Spleen (tissue), 13 donors: ENCODE data around the gene TLE4. TPM values are rescaled to one million over a fixed set of nuclear protein-coding genes. Genes with fewer than 3 reads are reported as not detected.
A peak's percentile ranks its signal among the peaks of the same experiment; 100 is the strongest.

Experiments used
- DNase-seq: peaks from one replicate; pipeline ENCODE4 v3.0.0-alpha.2; 2020
- H3K27ac ChIP-seq, 8 donors: fragments of 200-600 bp; sonication (generic) in 7 of 8; 1 replicate in 4 of 8; 2 replicates in 4 of 8; pipeline versions ENCODE4 v1.5.0 to v1.8.0; 2016 to 2021; ENCODE audit warnings: inconsistent platforms in 4 of 8, mild to moderate bottlenecking in 4 of 8, moderate library complexity in 1 of 8
- H3K27me3 ChIP-seq, 7 donors: fragments of 200-600 bp; sonication (generic) in 6 of 7; replicated peaks in 1 of 7; 1 replicate in 4 of 7; 2 replicates in 3 of 7; pipeline versions ENCODE4 v1.5.0 to v1.8.0; 2016 to 2021; ENCODE audit warnings: inconsistent platforms in 3 of 7, mild to moderate bottlenecking in 1 of 7
- H3K36me3 ChIP-seq, 6 donors: fragments of 200-600 bp; sonication (generic) in 5 of 6; 1 replicate in 4 of 6; 2 replicates in 2 of 6; pipeline versions ENCODE4 v1.5.0 to v1.8.0; 2016 to 2021; ENCODE audit warnings: inconsistent platforms in 2 of 6
- H3K4me1 ChIP-seq, 6 donors: fragments of 200-600 bp; sonication (generic) in 5 of 6; 1 replicate in 3 of 6; 2 replicates in 3 of 6; pipeline versions ENCODE4 v1.5.0 to v1.8.0; 2016 to 2021; ENCODE audit warnings: inconsistent platforms in 3 of 6
- H3K4me3 ChIP-seq, 8 donors: fragments of 200-600 bp; sonication (generic) in 7 of 8; 1 replicate in 4 of 8; 2 replicates in 4 of 8; pipeline versions ENCODE4 v1.5.0 to v1.8.0; 2016 to 2021; ENCODE audit warnings: inconsistent platforms in 4 of 8, mild to moderate bottlenecking in 4 of 8, moderate library complexity in 2 of 8
- H3K9me3 ChIP-seq, 8 donors: fragments of 200-600 bp; sonication (generic) in 7 of 8; 1 replicate in 4 of 8; 2 replicates in 4 of 8; pipeline versions ENCODE4 v1.5.0 to v1.8.0; 2016 to 2021; ENCODE audit warnings: inconsistent platforms in 4 of 8
- POLR2A ChIP-seq, 3 donors: fragments of 450-650 bp; IDR thresholded peaks; one replicate each; pipeline ENCODE4 v1.5.1; 2017; ENCODE audit warnings: antibody characterized with exemption in 3 of 3, mild to moderate bottlenecking in 1 of 3
- POLR2AphosphoS5 ChIP-seq, 3 donors: sonication (generic); formaldehyde crosslinking; IDR thresholded peaks; one replicate each; pipeline ENCODE4 v1.5.1; 2017; ENCODE audit warnings: antibody characterized with exemption in 3 of 3
- WGBS, 5 donors: extraction: QIAGEN DNeasy Blood & Tissue Kit in 3 of 5; methylation state at CpG; one replicate each; pipeline versions ENCODE4 v1.1.5 to v1.1.7; 2013 to 2018; 5-methylcytosine and 5-hydroxymethylcytosine counted together
- intact Hi-C: fragments of 100-400 bp; cut with DNase I; formaldehyde crosslinking; loops from one replicate; pipeline ENCODE4 v1.15.0; 2023; ENCODE audit warnings: low total_unique reads
- long read RNA-seq, 2 donors: transcript quantifications; one replicate each; lab custom pipeline, GENCODE V29; 2026
- polyA plus RNA-seq, 3 donors: library from polyadenylated mRNA; stranded (reverse); fragments of 200-250 nt; gene quantifications; one replicate each; pipeline ENCODE4 v1.2.1, GENCODE V29; 2013
- total RNA-seq, 7 donors: library from RNA; depleted of rRNA in 3 of 7; stranded (reverse); fragments of >200 nt in 3 of 7; fragmentation: NEBNext Ultra II Directional in 4 of 7; extraction: Animal tissue kit (Norgen Biotek cat#: 25700) in 4 of 7; gene quantifications; one replicate each; pipeline versions ENCODE4 v1.1.0 to v1.2.1, GENCODE V29; 2016 to 2021
- TF ChIP-seq, protein P1 (sequence below), 11 experiments: fragments of 200-600 bp in 7 of 11; fragments of 450-650 bp in 4 of 11; sonication (generic) in 4 of 11; IDR thresholded peaks in 8 of 11; conservative IDR thresholded peaks in 3 of 11; 1 replicate in 7 of 11; 2 replicates in 4 of 11; pipeline versions ENCODE4 v1.4.0 to v1.8.0; 2016 to 2021; ENCODE audit warnings: antibody characterized with exemption in 11 of 11, inconsistent platforms in 4 of 11, mild to moderate bottlenecking in 1 of 11
- donor health status: healthy with polysubstance abuse.
- donor health status: DM: no; HTN: no; CAD: no; lungs with moderate emphysema.
- donor health status: DM: no; HTN: no; CAD: no.
- donor health status: Bipolar disorder and iron deficiency.
- donor health status: healthy.
- donor health status: DM: no; HTN: no; CAD: no.
- donor health status: DM: yes; HTN: yes; CAD: no.

TLE4 gene
- 10 to 100 TPM; 67.3 to 92.8 (median 76.4) TPM for total RNA-seq
- 10 to 100 TPM in 1 of 3 donors, 1 to 10 TPM in 2; 7.8 to 12.4 (median 9.0) TPM for polyA plus RNA-seq
- long read RNA-seq, donor 1, partial matches to known transcripts = 8 of 8 reads
- long read RNA-seq, donor 1, other reads (novel, unspliced or antisense) = 0 of 8 reads
- long read RNA-seq, donor 2 = 0 reads

DNA sequence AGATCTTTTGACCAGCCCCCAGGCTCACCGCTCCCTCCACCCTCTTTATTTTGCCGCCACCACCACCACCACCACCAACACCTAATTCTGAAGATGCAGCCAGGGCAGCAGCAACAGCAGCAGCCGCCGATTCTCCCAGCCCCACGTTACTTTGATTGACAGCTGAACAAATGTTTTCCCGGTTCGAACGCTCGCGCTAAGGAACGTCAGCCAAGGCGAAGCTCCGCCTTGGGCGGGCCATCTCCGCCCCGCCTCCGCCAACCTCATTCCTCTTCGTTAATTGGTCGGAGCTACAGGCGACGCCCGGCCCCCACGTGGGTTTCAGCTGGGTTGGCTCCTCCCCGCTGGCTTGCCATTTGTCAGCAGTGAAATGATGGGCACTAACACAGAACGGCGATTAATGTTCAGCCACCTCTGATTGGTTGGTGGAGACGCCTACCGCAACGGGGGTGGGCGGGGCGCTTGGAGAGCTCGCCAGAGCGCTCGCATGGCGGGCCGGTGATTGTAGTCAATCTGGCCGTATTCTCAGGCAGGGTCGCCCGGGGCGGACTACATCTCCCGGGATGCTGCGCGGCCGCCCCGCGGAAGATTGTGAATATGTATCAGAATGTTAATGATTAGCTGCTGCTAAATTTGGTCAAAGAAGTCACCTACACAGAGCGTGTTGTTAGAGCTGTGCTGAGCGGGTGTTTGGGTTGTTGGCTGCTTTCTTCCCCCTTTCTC is at the start of gene TLE4:
Gene TLE4 (plus strand): TSS at position 657 of the 723 bp plus-strand sequence. CDS start 826 bp downstream, outside the sequence.
- Histone ChIP-seq H3K9me3 (no peaks in the 10 kb centered on the region), H3K4me3 (peak within 1 kb of the TSS; percentile 80 to 96 (median 86)), H3K36me3 (no peaks in the 10 kb centered on the region), H3K27ac (peak within 1 kb of the TSS; percentile 90 to 99 (median 98)), H3K4me1 (peaks cover 12 to 64% (median 46%) of the 10 kb centered on the region in 6 donors), H3K27me3 (peaks cover 0 to 15% (median 4%) of the 10 kb centered on the region in 7 donors)
- intact Hi-C loops = loop anchor here (10.0 kb wide), 2 partner anchors 53 to 113 kb away; no protein-coding TSS in a partner anchor
- peak; percentile 100 for DNase-seq
- WGBS, 5 donors = 0 to 1% (median 1%) methylated on average over 32 to 48 of the region's 48 CpGs
- TF ChIP-seq, protein P1, sequence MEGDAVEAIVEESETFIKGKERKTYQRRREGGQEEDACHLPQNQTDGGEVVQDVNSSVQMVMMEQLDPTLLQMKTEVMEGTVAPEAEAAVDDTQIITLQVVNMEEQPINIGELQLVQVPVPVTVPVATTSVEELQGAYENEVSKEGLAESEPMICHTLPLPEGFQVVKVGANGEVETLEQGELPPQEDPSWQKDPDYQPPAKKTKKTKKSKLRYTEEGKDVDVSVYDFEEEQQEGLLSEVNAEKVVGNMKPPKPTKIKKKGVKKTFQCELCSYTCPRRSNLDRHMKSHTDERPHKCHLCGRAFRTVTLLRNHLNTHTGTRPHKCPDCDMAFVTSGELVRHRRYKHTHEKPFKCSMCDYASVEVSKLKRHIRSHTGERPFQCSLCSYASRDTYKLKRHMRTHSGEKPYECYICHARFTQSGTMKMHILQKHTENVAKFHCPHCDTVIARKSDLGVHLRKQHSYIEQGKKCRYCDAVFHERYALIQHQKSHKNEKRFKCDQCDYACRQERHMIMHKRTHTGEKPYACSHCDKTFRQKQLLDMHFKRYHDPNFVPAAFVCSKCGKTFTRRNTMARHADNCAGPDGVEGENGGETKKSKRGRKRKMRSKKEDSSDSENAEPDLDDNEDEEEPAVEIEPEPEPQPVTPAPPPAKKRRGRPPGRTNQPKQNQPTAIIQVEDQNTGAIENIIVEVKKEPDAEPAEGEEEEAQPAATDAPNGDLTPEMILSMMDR (IDR thresholded peaks at IDR 0.05 in 8 of 11, conservative IDR thresholded peaks at IDR 0.05 in 3 of 11) = peak in 3 of 11 experiments; percentile 10 to 42 (median 20)
- TF ChIP-seq POLR2AphosphoS5 (IDR thresholded peaks at IDR 0.05) = peak; percentile 92 to 99 (median 95)
- peak; percentile 15 to 99 (median 93) for TF ChIP-seq POLR2A (IDR thresholded peaks at IDR 0.05)

DNA sequence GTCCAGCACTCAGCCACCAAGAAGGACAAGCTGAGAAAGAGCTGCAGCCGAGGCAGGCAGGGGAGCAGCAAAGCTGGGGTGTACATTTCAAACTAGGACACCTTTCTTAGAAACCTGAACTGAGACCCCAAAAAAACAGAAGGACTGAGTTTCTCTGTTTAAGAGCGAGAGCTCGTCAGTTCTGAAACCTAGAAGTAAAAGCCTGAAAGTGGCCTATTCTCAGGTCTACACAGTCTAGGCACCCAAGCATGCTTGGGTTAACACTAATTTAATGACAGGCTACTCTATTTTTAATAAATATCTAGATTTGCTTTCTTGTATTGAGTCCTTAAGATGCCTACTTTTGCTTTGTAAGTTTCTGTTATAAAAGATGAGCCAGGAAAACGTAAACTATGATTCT is 49.0 kb upstream of the TLE4 start:
- Histone ChIP-seq H3K4me1 (no peaks in the 10 kb centered on the region), H3K27ac (no peak overlapping the region), H3K9me3 (peaks cover 0 to 11% (median 0%) of the 10 kb centered on the region in 8 donors), H3K27me3 (no peaks in the 10 kb centered on the region), H3K36me3 (no peaks in the 10 kb centered on the region), H3K4me3 (no peak overlapping the region)
- WGBS, 5 donors = 82 to 94% (median 87%) methylated on average over 4 of the region's 4 CpGs
- TF ChIP-seq, protein P1 (IDR thresholded peaks at IDR 0.05 in 8 of 11, conservative IDR thresholded peaks at IDR 0.05 in 3 of 11) = no peak
- TF ChIP-seq POLR2AphosphoS5 (IDR thresholded peaks at IDR 0.05) (no peak), POLR2A (IDR thresholded peaks at IDR 0.05) (no peak)
- intact Hi-C loops = no loop called here
- no peak for DNase-seq

DNA sequence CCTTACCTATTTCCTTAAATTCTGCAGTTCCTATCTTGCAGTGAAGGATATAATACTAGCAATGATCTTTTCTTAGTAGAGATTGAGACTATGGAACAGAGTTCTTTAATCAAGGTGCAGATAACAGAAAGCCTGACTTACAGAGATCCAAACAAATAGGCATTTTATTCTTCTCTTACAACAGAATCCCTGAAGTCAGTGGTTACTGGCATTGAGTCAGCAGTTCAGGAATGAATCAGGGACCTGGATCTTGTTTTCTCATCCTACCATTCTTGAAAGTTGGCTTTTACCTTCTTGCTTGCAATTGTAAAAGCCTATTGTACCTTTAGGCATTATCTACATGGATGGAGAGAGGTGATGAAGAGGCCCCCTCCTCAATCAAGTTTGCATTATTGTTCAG is 47.5 kb upstream of the TLE4 start:
- TF ChIP-seq POLR2AphosphoS5 (IDR thresholded peaks at IDR 0.05) (no peak), POLR2A (IDR thresholded peaks at IDR 0.05) (no peak)
- TF ChIP-seq, protein P1 (IDR thresholded peaks at IDR 0.05 in 8 of 11, conservative IDR thresholded peaks at IDR 0.05 in 3 of 11) = no peak
- Histone ChIP-seq H3K27ac (no peak overlapping the region), H3K27me3 (no peaks in the 10 kb centered on the region), H3K4me1 (no peaks in the 10 kb centered on the region), H3K36me3 (no peaks in the 10 kb centered on the region), H3K9me3 (peaks cover 0 to 11% (median 0%) of the 10 kb centered on the region in 8 donors), H3K4me3 (no peak overlapping the region)
- DNase-seq = no peak
- intact Hi-C loops = no loop called here

DNA sequence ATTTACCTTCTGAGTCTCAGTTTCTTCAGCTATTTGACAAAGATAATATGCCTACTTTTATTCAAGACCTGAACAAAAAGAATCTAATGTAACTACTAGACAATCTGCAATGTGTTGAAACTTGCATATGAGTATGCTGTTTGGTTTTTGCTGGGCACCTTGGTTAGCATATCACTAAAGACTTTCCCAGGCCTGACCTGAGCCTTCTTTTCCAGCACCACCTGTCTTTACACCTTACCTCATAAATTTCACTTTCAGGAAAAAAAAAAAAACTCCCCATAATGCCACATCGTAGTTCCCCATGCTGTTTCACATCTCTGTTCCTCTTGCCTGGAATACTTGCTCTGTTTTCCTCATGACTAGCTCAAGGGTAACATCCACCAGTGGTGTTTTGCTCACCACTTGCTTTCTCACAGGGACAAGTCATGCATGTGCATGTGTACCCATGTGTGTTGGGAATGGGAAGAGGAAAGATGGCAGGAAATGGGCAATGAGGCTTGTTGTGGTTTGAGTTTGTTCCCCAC is 45.6 kb upstream of the TLE4 start:
- no peaks in the 10 kb centered on the region for H3K27me3 ChIP-seq

More for the DNA sequence above, 45.6 kb upstream of the TLE4 start:
- no peak for TF ChIP-seq POLR2AphosphoS5 (IDR thresholded peaks at IDR 0.05)
- TF ChIP-seq, protein P1 (IDR thresholded peaks at IDR 0.05 in 8 of 11, conservative IDR thresholded peaks at IDR 0.05 in 3 of 11) = no peak
- no peak for TF ChIP-seq POLR2A (IDR thresholded peaks at IDR 0.05)
- no peak for DNase-seq
- WGBS, 5 donors = 61 to 85% (median 71%) methylated on average over 1 of the region's 1 CpG
- Histone ChIP-seq H3K27ac (no peak overlapping the region), H3K9me3 (peaks cover 0 to 11% (median 0%) of the 10 kb centered on the region in 8 donors), H3K36me3 (no peaks in the 10 kb centered on the region), H3K4me3 (no peak overlapping the region), H3K4me1 (no peaks in the 10 kb centered on the region)
- intact Hi-C loops = no loop called here
